ENCODE results near the gene MMP1.
"Not testable (repeated sequence)": the region's sequence is repeated elsewhere in the genome, so short reads cannot be mapped to it uniquely, and the experiment has no call there.

The MMP1 gene

GRCh38 chr11:102751673-102752072 is 46.3 kb downstream of the MMP1 start:
- ChIA-PET CTCF (interaction anchor here (2.6 kb wide), 1 partner anchor 190 kb away, joined by 8 read pairs; no protein-coding TSS in a partner anchor), POLR2A (no interaction called here)
- no peak overlapping the region for H3K4me3 ChIP-seq (ENCODE audit: low read depth, low read length)
- DNase-seq (ENCODE audit: low read depth, low spot score), result no peak
- TF ChIP-seq, protein P1, sequence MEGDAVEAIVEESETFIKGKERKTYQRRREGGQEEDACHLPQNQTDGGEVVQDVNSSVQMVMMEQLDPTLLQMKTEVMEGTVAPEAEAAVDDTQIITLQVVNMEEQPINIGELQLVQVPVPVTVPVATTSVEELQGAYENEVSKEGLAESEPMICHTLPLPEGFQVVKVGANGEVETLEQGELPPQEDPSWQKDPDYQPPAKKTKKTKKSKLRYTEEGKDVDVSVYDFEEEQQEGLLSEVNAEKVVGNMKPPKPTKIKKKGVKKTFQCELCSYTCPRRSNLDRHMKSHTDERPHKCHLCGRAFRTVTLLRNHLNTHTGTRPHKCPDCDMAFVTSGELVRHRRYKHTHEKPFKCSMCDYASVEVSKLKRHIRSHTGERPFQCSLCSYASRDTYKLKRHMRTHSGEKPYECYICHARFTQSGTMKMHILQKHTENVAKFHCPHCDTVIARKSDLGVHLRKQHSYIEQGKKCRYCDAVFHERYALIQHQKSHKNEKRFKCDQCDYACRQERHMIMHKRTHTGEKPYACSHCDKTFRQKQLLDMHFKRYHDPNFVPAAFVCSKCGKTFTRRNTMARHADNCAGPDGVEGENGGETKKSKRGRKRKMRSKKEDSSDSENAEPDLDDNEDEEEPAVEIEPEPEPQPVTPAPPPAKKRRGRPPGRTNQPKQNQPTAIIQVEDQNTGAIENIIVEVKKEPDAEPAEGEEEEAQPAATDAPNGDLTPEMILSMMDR (IDR thresholded peaks at IDR 0.05; ENCODE audit: insufficient read depth, low read length, missing control alignments), result no peak

DNA sequence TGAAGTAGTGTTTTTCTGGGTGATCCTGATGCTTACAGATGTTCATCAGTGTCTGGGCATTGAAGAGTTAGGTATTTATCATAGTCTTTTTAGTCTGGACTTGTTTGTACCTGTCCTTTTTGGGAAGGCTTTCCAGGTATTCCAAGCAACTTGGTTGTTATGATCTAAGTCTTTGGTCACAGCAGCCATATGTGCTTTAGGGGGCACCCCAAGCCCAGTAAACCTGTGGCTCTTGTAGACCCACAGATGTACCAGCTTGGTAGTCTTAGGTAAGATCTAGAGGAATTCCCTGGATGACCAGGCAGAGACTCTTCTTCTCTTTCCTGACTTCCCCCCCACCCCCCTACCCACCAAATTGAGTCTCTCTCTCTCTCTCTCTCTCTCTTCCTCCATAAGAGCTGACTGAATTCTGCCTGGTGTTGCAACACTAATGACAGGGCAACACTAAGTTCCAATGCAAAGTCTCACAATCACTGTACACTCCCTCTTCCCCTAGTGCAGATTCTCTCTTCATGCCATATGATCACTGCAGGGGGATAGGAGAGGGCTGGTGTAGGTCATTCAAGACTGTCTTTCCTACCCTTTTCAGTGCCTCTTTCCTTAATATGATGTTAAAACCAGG is 48.7 kb downstream of the MMP1 start:
- ChIA-PET CTCF (interaction anchor here (0.7 to 2.7 kb wide), 4 partner anchors 15 to 33 kb away, joined by 3 to 10 read pairs (median 4); no protein-coding TSS in a partner anchor), POLR2A (no interaction called here)
- H3K4me3 ChIP-seq (ENCODE audit: low read depth, low read length), result no peak overlapping the region
- no peak for DNase-seq (ENCODE audit: low read depth, low spot score)
- TF ChIP-seq, protein P1 (IDR thresholded peaks at IDR 0.05; ENCODE audit: insufficient read depth, low read length, missing control alignments), result no peak

GRCh38 chr11:102746746-102747578 is 51.0 kb downstream of the MMP1 start:
- DNase-seq (ENCODE audit: low read depth, low spot score); POLR2A ChIA-PET; CTCF ChIA-PET; H3K4me3 ChIP-seq (ENCODE audit: low read depth, low read length): not testable (repeated sequence)
